HG03103 (cell line): ENCODE measurements around the gene GNA14.
"Not testable (repeated sequence)": the region's sequence is repeated elsewhere in the genome, so short reads cannot be mapped to it uniquely, and the experiment has no call there.

Experiments used
- ATAC-seq: cut with Tn5 transposase; IDR thresholded peaks from one replicate; pipeline ENCODE4 v1.9.1; 2021; ENCODE audit warnings: low read depth; ENCODE audit not compliant: unreplicated experiment

Gene GNA14

DNA sequence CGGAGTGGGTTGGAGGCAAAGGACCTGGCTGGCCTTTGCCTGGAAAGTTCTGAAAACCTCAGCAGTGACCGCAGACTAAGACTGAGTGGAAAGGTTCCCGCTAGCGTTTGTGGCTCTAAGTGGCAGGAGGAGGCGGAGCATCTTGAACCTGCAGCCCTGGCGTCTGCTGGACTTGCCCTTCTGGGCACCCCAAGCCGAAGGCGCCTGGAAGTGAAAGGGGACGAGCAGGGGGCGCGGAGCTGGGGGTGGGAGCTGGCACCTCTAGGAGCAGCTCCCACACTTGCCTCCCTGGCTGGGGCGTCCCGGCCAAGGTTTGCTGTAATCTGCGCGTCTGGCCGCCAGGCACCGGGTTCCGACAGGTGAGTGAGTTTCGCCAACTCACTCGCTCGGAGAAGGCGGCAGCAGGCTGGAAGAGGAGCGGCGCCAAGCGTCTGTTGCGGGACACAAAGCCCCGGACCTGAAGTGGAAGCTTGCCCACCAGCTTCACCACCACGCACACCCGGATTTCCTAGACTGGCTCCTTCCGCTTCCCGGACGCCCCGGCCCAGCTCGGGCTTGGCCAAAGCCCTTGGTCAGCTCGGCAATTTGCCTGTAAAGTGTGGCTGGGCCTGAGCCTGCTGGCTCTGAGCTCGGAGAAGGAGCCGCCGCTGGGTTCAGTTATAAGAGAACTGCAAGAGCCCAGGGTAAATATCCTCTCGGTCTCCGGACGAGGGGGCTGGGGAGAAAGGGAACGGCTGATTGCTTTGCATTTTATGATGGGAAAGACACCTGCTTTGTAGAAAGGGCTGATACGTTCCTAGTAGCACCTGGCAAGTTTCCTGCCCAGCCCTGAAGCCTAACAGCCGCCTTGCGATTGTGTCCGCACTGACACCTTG lies at the start of gene GNA14:
Gene GNA14, minus strand, starts transcription at position 89 of the 875 bp plus-strand sequence. CDS start 529 bp downstream, outside the sequence.
- ATAC-seq: no peak

DNA sequence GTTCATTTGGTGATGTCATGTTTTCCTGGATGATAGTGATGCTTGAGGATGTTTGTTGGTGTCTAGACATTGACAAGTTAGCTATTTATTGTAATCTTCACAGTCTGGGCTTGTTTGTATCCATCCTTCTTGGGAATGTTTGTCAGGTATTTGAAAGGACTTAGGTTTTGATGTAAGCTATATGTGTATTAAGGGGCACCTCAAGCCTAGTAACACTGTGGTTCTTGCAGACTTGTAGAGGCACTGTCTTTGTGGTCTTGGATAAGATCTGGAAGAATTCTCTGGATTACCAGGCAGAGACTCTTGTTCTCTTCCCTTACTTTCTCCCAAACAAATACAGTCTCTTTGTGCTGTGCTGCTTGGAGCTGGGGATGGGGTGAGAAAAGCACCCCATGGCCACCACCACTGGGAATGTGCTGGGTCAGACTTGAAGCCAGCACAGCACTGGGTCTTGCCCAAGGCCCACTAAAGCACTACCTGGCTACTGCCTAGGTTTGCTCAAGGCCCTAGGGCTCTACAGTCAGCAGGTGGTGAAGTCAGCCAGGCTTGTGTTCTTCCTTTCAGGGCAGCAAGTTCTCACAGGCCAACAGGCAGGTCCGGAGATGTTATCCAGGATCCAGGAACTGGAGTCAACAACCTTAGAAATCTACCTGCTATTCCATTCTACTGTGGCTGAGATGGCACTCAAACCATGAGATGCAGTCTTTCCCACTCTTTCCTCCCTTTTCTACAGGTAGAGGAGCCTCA lies 49.3 kb upstream of the GNA14 start:
- no peak for ATAC-seq

DNA sequence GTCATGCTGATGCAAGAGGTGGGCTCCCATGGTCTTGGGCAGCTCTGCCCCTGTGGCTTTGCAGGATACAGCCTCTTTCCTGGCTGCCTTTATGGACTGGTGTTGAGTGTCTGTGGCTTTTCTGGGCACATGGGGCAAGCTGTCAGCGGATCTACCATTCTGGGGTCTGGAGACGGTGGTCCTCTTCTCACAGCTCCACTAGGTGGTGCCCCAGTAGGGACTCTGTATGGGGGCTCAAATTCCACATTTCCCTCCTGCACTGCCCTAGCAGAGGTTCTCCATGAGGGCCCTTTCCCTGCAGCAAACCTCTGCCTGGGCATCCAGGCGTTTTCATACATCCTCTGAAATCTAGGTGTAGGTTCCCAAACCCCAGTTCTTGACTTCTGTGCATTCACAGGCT lies 42.6 kb upstream of the GNA14 start:
- ATAC-seq: not testable (repeated sequence)

DNA sequence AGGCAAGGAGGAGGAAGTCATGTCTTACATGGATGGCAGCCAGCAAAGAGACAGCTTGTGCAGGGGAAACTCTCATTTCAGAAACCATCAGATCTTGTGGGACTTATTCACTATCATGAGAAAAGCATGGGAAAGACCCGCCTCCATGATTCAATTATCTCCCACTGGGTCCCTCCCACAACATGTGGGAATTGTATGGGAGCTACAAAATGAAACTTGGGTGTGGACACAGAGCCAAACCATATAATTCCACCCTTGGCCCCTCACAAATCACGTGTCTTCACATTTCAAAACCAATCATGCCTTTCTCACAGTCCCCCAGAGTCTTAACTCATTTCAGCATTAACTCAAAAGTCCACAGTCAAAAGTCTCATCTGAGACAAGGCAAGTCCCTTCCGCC lies 42.0 kb upstream of the GNA14 start:
- ATAC-seq: not testable (repeated sequence)

DNA sequence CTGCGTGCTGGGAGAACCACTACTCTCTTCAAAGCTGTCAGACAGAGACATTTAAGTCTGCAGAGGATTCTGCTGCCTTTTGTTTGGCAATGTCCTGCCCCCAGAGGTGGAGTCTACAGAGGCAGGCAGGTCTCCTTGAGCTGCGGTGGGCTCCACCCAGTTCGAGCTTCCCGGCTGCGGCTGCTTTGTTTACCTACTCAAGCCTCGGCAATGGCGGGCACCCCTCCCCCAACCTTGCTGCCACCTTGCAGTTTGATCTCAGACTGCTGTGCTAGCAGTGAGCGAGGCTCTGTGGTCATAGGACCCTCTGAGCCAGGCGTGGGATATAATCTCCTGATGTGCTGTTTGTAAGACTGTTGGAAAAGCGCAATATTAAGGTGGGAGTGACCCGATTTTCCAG lies 39.6 kb upstream of the GNA14 start:
- not testable (repeated sequence) for ATAC-seq

DNA sequence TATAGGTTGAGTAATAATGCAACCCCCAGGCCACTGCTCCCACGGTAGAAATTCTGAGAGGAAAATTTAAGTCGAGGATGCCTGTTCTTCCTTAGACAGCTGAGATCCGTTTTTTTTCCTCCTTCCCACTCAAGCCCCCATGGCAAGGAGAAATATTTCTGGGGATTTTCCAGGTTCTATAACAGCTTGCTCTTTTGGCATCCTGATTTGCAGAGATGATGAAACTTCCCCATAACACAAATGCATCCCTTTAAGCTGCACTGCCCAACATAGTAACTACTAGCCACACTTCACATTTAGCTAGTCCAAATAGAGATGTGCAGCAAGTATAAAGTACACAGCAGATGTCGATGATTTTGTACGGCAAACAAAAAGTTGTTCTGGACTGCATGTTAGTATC lies 32.5 kb upstream of the GNA14 start:
- no peak for ATAC-seq

DNA sequence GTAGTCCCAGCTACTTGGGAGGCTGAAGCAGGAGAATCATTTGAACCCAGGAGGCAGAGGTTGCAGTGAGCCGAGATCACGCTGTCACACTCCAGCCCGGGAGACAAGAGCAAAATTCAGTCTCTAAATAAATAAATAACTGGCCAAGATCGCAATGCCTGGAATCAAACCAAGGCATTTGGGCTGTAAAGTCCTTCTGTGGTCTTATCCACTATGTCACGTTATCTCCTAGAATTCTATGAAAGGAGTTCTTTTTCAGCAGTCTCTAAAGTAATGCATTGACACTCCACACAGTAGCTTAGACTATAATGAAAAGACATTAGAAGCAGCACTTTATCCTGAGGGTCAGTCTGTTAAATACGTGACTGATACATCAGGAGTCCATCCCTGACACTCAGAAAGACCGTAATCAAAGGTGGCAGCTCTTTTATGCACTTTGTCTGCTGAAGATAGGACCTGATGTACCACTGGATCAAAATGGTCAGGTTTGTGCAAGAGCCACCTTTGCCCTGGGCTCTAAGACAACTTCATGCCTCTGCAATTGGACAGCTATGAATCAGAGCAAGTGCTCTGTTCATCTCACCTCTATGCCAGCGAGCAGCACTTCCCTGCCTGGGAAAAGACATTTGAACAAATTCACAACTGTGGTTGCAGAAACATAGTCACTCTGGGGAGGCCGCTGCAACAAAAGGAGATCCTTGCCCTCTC lies 31.7 kb upstream of the GNA14 start:
- ATAC-seq: no peak

DNA sequence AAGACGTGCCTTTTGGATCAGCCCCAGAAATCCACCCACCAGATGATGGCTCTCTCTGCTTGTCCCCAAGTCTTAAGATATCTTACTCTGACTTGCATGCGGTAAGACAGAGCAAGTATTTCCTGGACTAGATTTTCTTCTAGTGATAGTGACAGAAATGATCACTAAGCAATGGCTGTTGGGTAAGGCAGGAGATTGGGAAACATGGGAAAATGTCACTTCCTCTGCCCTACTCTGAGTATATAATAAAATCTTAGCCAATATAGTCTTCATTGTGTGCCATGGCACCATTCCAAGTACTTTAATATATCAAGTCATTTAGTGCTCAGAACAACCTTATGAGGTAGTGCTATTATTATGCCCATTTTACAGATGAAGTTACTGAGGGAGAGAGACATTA lies 31.0 kb upstream of the GNA14 start:
- no peak for ATAC-seq

DNA sequence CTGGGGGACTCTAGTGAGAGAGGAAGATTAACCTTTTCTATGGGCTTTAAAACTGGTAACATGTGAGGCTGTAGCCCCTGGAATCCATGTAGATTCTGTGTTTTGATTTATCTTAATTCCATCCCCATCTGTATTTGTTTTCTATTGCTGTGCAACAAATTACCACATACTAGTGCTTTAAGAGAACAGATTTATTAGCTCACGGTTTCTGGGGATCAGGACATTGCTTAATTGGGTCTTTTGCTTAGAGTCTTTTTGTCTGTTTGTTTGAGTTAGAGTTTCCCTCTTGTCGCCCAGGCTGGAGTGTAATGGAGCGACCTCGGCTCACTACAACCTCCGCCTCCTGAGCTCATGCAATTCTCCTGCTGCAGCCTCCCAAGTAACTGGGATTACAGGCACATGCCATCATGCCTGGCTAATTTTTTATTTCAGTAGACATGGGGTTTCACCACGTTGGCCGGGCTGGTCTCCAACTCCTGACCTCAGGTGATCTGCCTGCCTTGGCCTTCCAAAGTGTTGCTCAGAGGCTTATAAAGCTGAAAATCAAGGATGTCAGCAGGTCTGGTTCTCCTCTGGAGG lies 29.9 kb upstream of the GNA14 start:
- ATAC-seq: no peak

DNA sequence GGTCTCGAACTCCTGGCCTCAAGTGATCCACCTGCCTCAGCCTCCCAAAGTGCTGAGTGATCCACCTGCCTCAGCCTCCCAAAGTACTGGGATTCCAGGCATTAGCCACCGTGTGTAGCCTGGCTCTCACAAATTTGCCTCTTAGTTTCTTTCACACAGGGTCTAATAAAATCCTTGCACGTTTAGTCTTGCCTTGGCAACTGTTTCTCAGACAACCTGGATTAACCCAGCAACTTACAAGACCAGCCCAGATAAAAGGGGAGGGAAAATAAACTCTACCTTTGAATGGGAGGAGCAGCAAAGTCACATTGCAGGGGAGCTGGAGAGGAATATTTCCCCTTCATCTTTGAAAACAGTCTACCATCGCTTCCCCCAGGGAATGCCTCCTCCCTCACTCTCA lies 29.3 kb upstream of the GNA14 start:
- no peak for ATAC-seq

DNA sequence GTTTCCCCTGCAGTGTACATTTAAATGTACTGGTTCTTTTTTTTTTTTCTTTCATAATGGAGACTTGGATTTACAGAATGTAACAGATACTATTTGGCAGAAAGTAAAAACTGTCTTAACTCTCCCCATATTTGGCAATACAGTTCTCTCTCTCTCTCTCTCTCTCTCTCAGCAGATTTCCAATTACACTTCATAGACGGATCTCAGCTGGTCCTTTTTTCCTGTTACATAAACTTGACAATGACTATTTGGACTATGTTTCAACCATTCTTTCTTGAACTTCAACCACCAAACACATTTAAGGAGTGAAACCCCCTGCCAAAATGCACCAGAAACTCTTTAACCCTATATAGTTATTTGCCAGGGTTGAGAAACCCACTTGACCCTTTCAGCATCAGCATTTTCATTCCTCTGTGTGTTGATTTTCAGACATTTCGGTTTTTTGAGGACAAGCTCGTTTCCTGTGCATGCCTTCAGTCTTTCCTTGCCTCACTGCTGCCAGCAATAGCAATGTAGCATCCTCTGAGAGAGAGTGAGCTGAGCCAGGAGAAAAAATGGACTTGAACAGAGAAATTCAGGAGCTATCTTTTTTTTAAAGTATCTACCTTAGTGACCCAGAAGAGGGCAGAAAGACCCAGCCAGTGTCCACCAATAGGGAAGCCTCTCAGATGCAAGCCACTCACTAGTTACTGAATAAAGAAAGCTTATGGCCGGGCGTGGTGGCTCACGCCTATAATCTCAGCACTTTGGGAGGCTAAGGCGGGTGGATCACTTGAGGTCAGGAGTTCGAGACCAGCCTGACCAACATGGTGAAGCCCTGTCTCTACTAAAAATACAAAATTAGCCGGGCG lies 26.0 kb upstream of the GNA14 start:
- no peak for ATAC-seq

DNA sequence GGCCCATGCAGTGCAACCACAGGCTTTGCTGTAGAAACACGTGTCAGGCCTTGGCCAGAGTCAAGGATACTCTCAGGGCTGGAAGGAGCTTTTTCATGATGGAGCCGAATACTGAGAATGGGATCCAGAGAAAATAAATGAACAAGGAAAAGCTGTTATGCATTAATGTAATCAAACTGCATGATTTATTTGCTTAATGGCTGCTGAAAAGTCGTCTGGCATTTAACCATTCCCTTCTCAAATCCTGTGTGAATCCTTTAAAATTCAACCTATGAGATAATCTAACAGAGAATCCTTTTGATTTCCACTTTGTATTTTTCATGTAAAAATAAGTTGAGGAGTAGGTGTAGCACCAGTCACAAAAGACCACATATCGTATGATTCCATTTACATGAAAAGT lies 24.1 kb upstream of the GNA14 start:
- ATAC-seq: no peak

DNA sequence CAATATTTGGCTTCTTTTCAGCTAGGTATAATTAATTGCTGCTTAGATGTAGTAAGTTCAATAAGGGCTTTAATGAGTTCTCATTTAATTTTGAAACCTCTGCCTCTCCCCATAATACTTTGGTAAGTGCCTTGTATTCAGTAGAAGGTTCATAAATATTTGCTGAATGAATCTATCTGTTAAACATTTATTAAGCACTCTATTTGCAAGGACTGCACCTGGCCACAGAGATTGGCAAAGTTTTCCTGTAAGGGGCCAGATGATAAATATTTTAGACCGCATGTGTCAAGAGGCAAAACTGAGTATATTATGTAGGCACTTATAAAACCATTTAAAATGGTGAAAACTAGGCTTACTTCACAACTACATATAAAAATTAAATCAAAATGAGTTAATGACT lies 19.0 kb upstream of the GNA14 start:
- no peak for ATAC-seq

DNA sequence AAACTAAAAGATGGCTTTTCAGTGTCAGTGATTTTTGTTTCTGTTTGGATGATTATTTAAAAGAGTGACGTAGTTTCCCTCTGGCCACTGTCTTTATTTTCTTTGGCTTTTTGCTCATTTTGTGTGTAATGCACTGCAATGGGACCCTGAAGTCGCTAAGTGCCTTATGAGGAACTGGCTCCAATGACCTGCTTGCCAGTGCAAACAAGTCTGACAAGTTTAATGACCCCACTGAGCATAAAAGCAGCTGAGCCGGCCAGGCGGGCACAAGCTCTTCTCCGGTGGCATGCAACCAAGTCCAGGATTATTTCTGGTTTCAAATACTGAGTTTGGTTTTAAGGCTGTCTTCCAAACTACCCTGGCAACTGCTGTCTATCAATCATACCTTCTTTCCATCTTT lies 15.6 kb upstream of the GNA14 start:
- ATAC-seq: no peak

DNA sequence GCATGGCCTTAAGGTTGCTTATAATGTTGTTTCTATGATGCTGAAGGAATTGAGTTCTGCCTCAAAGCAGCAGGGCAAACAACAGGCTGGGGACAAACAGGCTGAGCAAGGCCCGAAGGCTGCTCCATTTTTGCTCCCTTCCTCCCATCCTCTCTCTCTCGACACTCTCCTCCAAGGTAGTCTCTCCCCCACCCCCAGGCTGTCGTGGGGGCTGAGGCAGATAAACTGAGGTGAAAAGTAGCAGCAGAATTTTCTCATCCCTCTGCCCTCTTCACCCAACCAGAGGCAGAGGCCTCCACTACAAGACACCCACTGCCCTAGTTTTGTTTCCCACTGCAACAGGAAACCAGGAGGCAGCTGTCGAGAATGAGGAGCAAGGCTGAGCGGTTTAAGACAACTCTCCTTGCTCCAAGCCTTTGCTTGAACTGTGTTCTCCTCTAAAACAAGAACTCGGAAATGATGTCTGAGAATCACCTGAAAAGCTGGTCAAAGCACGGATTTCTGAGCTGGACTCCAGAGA lies 13.5 kb upstream of the GNA14 start:
- no peak for ATAC-seq

DNA sequence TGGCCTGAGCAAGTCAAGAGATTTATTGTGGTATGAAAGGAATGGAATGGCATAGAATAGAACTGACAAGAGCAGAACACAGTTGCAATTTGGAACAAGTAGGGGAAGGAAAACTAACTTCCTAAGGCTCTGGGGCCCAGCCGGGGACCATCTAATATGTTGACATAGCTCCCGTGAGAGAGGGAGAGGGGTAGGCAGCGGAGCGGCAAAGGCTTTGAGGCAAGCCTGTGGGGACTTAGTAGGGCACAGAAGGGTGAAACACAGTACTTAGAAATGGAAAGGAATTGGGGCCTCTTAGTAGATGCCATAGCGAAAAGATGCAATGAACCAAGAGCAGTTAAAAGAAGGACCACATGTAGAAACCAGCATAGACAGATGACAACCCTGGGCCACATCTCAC lies 11.8 kb upstream of the GNA14 start:
- ATAC-seq: no peak

DNA sequence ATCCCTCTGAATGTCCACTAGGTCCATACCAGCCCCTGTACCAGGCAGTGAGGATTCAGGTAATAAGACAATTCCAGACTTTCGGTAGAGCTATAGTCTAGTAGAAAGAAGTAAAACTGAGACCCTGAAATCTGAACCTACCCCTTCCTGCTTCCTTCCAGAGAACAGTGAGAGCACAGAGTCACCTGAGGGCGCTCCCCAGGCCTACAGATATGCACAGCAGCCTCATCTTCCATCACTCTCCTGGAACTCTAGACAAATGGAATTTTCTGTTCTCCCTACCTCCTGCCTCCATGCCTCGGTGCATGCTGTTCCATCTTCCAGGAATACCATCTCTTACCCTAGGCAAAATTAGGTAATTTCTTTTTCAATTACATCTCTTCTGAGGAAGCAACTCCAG lies 3.1 kb upstream of the GNA14 start:
- ATAC-seq: no peak

DNA sequence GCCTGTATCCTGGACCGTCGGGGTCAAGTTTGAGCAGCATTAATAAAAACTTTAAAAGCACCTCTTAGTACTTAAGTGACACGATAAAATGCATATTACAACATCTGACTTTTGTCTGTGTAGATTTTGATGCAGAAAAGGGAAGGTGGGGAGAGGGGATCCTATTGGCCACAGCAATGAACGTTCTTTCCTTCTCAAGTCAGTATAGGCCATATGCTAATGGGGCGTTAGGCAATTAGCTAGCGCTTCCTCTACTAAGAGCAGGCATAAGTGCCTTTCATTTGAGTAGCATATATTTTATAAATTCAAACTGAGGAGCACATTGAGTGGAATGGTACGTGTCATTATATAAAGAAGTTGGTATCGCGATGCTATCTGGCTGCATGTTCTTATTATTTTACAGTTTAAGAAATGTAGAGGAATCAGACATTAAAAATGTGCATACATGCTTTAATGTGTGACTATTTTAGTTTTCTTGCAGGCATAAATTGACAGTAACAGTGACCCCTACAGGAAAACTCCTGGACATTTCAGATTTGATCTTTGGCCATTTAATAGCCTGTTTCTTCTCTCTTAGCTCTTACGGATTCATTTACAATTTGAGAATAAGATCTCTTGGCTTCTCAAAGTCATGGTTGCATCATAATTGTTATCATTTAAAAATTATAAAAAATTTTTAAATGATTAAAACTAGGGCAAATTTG lies 1.1 kb upstream of the GNA14 start:
- no peak for ATAC-seq
